Measurements from ENCODE around the gene RETN.

RETN gene

GRCh38 chr19:7706188-7706954 lies 37.5 kb downstream of the RETN start:
- TF ChIP-seq REST (IDR thresholded peaks at IDR 0.05; ENCODE audit: insufficient read depth in 1 of 2, low read depth in 2 of 2, low read length in 2 of 2) (no peak), POLR2AphosphoS5 (IDR thresholded peaks at IDR 0.05; ENCODE audit: low read depth, low read length) (no peak)

- TF ChIP-seq REST (IDR thresholded peaks at IDR 0.05; ENCODE audit: insufficient read depth in 1 of 2, low read depth in 2 of 2, low read length in 2 of 2) (no peak), TAF1 (IDR thresholded peaks at IDR 0.05; ENCODE audit: borderline replicate concordance, insufficient read depth, low read length) (no peak), POLR2AphosphoS5 (IDR thresholded peaks at IDR 0.05; ENCODE audit: low read depth, low read length) (no peak), SIN3A (IDR thresholded peaks at IDR 0.05; ENCODE audit: borderline replicate concordance, insufficient read depth, low read length) (no peak), FOXP2 (optimal IDR thresholded peaks at IDR 0.05; ENCODE audit: borderline replicate concordance, extremely low read depth, extremely low read length, insufficient read depth) (no peak)
Measured at GRCh38 chr19:7706955-7707456, 38.2 kb downstream of the RETN start.

- TF ChIP-seq FOXP2 (optimal IDR thresholded peaks at IDR 0.05; ENCODE audit: borderline replicate concordance, extremely low read depth, extremely low read length, insufficient read depth) (no peak), SIN3A (IDR thresholded peaks at IDR 0.05; ENCODE audit: borderline replicate concordance, insufficient read depth, low read length) (no peak), POLR2AphosphoS5 (IDR thresholded peaks at IDR 0.05; ENCODE audit: low read depth, low read length) (no peak), TAF1 (IDR thresholded peaks at IDR 0.05; ENCODE audit: borderline replicate concordance, insufficient read depth, low read length) (no peak), REST (IDR thresholded peaks at IDR 0.05; ENCODE audit: insufficient read depth in 1 of 2, low read depth in 2 of 2, low read length in 2 of 2) (no peak)
Measured at GRCh38 chr19:7709932-7710460, 41.1 kb downstream of the RETN start.

- no peak for TF ChIP-seq POLR2AphosphoS5 (IDR thresholded peaks at IDR 0.05; ENCODE audit: low read depth, low read length)
- no peak for TF ChIP-seq SIN3A (IDR thresholded peaks at IDR 0.05; ENCODE audit: borderline replicate concordance, insufficient read depth, low read length)
- TF ChIP-seq FOXP2 (optimal IDR thresholded peaks at IDR 0.05; ENCODE audit: borderline replicate concordance, extremely low read depth, extremely low read length, insufficient read depth): no peak
- TF ChIP-seq REST (IDR thresholded peaks at IDR 0.05; ENCODE audit: insufficient read depth in 1 of 2, low read depth in 2 of 2, low read length in 2 of 2): no peak
- no peak for TF ChIP-seq TAF1 (IDR thresholded peaks at IDR 0.05; ENCODE audit: borderline replicate concordance, insufficient read depth, low read length)
Measured at GRCh38 chr19:7710616-7711015, 41.8 kb downstream of the RETN start.
